ENCODE results near the gene PROK2.

GRCh38 chr3:71785532-71786216, 726 bp upstream of the PROK2 start:
- TF ChIP-seq, protein P1, sequence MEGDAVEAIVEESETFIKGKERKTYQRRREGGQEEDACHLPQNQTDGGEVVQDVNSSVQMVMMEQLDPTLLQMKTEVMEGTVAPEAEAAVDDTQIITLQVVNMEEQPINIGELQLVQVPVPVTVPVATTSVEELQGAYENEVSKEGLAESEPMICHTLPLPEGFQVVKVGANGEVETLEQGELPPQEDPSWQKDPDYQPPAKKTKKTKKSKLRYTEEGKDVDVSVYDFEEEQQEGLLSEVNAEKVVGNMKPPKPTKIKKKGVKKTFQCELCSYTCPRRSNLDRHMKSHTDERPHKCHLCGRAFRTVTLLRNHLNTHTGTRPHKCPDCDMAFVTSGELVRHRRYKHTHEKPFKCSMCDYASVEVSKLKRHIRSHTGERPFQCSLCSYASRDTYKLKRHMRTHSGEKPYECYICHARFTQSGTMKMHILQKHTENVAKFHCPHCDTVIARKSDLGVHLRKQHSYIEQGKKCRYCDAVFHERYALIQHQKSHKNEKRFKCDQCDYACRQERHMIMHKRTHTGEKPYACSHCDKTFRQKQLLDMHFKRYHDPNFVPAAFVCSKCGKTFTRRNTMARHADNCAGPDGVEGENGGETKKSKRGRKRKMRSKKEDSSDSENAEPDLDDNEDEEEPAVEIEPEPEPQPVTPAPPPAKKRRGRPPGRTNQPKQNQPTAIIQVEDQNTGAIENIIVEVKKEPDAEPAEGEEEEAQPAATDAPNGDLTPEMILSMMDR (conservative IDR thresholded peaks at IDR 0.05; ENCODE audit: low read depth, low read length), result no peak
- TF ChIP-seq EZH2 (IDR thresholded peaks at IDR 0.05; ENCODE audit: low read length, unreplicated experiment), result no peak

Data from PC-3 (cell line).